22Rv1 (cell line): Measurements from ENCODE around the gene BAZ2B.

Experiments used
- CTCF ChIP-seq: fragments of 450-650 bp; IDR thresholded peaks from 2 replicates; pipeline ENCODE4 v1.5.1; 2017; ENCODE audit warnings: mild to moderate bottlenecking
- ZFX ChIP-seq: fragments of 450-650 bp; IDR thresholded peaks from 2 replicates; pipeline ENCODE4 v1.6.1; 2017; ENCODE audit warnings: antibody characterized with exemption, borderline replicate concordance

DNA sequence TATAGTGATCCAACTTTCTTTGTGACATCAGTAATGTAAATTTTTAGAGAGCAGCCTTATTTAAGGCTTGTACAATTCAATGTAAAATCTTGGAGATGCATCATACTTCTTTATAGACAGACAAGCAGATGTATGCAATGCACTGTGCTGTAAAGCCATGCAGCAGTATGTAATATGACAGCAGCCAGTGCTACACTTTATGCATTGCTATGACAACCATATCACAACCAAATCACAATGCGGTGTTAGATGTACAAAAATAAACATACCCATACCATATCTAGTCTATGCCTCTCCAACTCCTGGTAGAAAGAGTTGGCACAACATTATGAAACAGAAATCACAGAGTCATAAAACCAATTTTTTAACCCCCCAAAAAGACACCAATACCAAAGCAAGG lies 219.5 kb downstream of the BAZ2B start:
- TF ChIP-seq CTCF = no peak
- TF ChIP-seq ZFX = no peak
